GM19438 (cell line): ENCODE data around the gene PLXNB2.
"Not testable (repeated sequence)": the region's sequence is repeated elsewhere in the genome, so short reads cannot be mapped to it uniquely, and the experiment has no call there.

Source experiments
- ATAC-seq: cut with Tn5 transposase; IDR thresholded peaks from one replicate; pipeline ENCODE4 v1.9.1; 2021; ENCODE audit warnings: low read depth; ENCODE audit not compliant: unreplicated experiment

PLXNB2 gene

GRCh38 chr22:50326225-50326955, 18.9 kb upstream of the PLXNB2 start:
- no peak for ATAC-seq

GRCh38 chr22:50325444-50326224, 18.2 kb upstream of the PLXNB2 start:
- no peak for ATAC-seq

- ATAC-seq: no peak
Measured at GRCh38 chr22:50323900-50324299, 16.5 kb upstream of the PLXNB2 start.

- ATAC-seq: not testable (repeated sequence)
Measured at GRCh38 chr22:50322382-50323104, 15.1 kb upstream of the PLXNB2 start.

- ATAC-seq: no peak
Measured at GRCh38 chr22:50320671-50321325, 13.4 kb upstream of the PLXNB2 start.

GRCh38 chr22:50320116-50320515, 12.7 kb upstream of the PLXNB2 start:
- no peak for ATAC-seq

GRCh38 chr22:50319503-50319951, 12.1 kb upstream of the PLXNB2 start:
- no peak for ATAC-seq

- no peak for ATAC-seq
Measured at GRCh38 chr22:50318698-50319411, 11.4 kb upstream of the PLXNB2 start.

GRCh38 chr22:50318356-50318697, 10.9 kb upstream of the PLXNB2 start:
- no peak for ATAC-seq

- no peak for ATAC-seq
Measured at GRCh38 chr22:50317674-50318073, 10.2 kb upstream of the PLXNB2 start.

GRCh38 chr22:50317178-50317577, 9.7 kb upstream of the PLXNB2 start:
- ATAC-seq: no peak

- ATAC-seq: no peak
Measured at GRCh38 chr22:50316114-50317065, 8.9 kb upstream of the PLXNB2 start.

GRCh38 chr22:50315289-50316113, 8.1 kb upstream of the PLXNB2 start:
- ATAC-seq: peak; percentile 5

- ATAC-seq: peak; percentile 76
Measured at GRCh38 chr22:50314455-50315288, 7.2 kb upstream of the PLXNB2 start.

GRCh38 chr22:50314081-50314454, 6.6 kb upstream of the PLXNB2 start:
- ATAC-seq: no peak

- ATAC-seq: no peak
Measured at GRCh38 chr22:50313600-50313999, 6.2 kb upstream of the PLXNB2 start.

- ATAC-seq: no peak
Measured at GRCh38 chr22:50313021-50313420, 5.6 kb upstream of the PLXNB2 start.
